HepG2 (cell line): ENCODE data around the gene SMYD2. TPM values are rescaled to one million over a fixed set of nuclear protein-coding genes. Genes with fewer than 3 reads are reported as not detected.

ENCODE experiments used
- CBFB ChIP-seq: sonication (generic); formaldehyde crosslinking; IDR thresholded peaks from 2 replicates; pipeline ENCODE4 v1.4.0; 2020; ENCODE audit warnings: missing genetic modification reagents
- FOXK1 ChIP-seq: sonication (generic); formaldehyde crosslinking; IDR thresholded peaks from 2 replicates; pipeline ENCODE4 v1.4.0; 2020; ENCODE audit warnings: low read depth, missing genetic modification reagents, borderline replicate concordance
- MXD3 ChIP-seq: IDR thresholded peaks from 2 replicates; pipeline ENCODE4 v1.6.1; 2016; ENCODE audit warnings: mild to moderate bottlenecking, missing biosample characterization, missing genetic modification reagents
- NRL ChIP-seq: sonication (generic); formaldehyde crosslinking; IDR thresholded peaks from 2 replicates; pipeline ENCODE4 v1.5.0; 2020; ENCODE audit warnings: missing genetic modification reagents, mild to moderate bottlenecking, moderate library complexity, borderline replicate concordance
- PAX8 ChIP-seq: sonication (generic); formaldehyde crosslinking; IDR thresholded peaks from 2 replicates; pipeline ENCODE4 v1.8.0; 2022; ENCODE audit warnings: mild to moderate bottlenecking, missing genetic modification reagents, borderline replicate concordance
- POGK ChIP-seq: sonication (generic); formaldehyde crosslinking; conservative IDR thresholded peaks from 2 replicates; pipeline ENCODE4 v1.8.0; 2022; ENCODE audit warnings: mild to moderate bottlenecking, moderate library complexity, missing genetic modification reagents
- SALL1 ChIP-seq: sonication (generic); formaldehyde crosslinking; IDR thresholded peaks from 2 replicates; pipeline ENCODE4 v1.8.0; 2022; ENCODE audit warnings: mild to moderate bottlenecking, missing genetic modification reagents
- SIX4 ChIP-seq: sonication (generic); formaldehyde crosslinking; IDR thresholded peaks from 2 replicates; pipeline ENCODE4 v1.4.0; 2020; ENCODE audit warnings: missing genetic modification reagents
- ZFP62 ChIP-seq: sonication (generic); formaldehyde crosslinking; IDR thresholded peaks from 2 replicates; pipeline ENCODE4 v1.4.0; 2020; ENCODE audit warnings: missing genetic modification reagents
- ZNF234 ChIP-seq: sonication (generic); formaldehyde crosslinking; conservative IDR thresholded peaks from 2 replicates; pipeline ENCODE4 v1.5.1; 2020; ENCODE audit warnings: mild to moderate bottlenecking, missing genetic modification reagents
- ZNF343 ChIP-seq: sonication (generic); formaldehyde crosslinking; IDR thresholded peaks from 2 replicates; pipeline ENCODE4 v1.4.0; 2020; ENCODE audit warnings: mild to moderate bottlenecking, missing genetic modification reagents
- ZNF460 ChIP-seq: sonication (generic); formaldehyde crosslinking; IDR thresholded peaks from 2 replicates; pipeline ENCODE4 v1.5.1; 2020; ENCODE audit warnings: missing genetic modification reagents, mild to moderate bottlenecking, borderline replicate concordance
- ZNF547 ChIP-seq: sonication (generic); formaldehyde crosslinking; IDR thresholded peaks from 2 replicates; pipeline ENCODE4 v1.5.1; 2020; ENCODE audit warnings: mild to moderate bottlenecking, missing genetic modification reagents
- ZNF563 ChIP-seq: sonication (generic); formaldehyde crosslinking; IDR thresholded peaks from 2 replicates; pipeline ENCODE4 v1.8.0; 2022; ENCODE audit warnings: mild to moderate bottlenecking, moderate library complexity, missing genetic modification reagents
- ZNF607 ChIP-seq: sonication (generic); formaldehyde crosslinking; IDR thresholded peaks from 2 replicates; pipeline ENCODE4 v1.5.1; 2020; ENCODE audit warnings: missing genetic modification reagents, mild to moderate bottlenecking, borderline replicate concordance
- ZNF678 ChIP-seq: sonication (generic); formaldehyde crosslinking; IDR thresholded peaks from 2 replicates; pipeline ENCODE4 v1.4.0; 2020; ENCODE audit warnings: mild to moderate bottlenecking, missing genetic modification reagents
- ZNF7 ChIP-seq: IDR thresholded peaks from 2 replicates; pipeline ENCODE4 v1.6.1; 2016; ENCODE audit warnings: missing biosample characterization, missing genetic modification reagents
- ZNF781 ChIP-seq: sonication (generic); formaldehyde crosslinking; IDR thresholded peaks from 2 replicates; pipeline ENCODE4 v1.5.1; 2020; ENCODE audit warnings: borderline replicate concordance, mild to moderate bottlenecking, missing genetic modification reagents; ENCODE audit errors: not compliant biosample characterization
- polyA plus RNA-seq, 8 experiments: library from polyadenylated mRNA; depleted of rRNA in 3 of 8; stranded (reverse) in 7 of 8; unstranded in 1 of 8; fragments of >200 nt; fragmentation: Illumina TruSeq in 4 of 8; extraction: Trizol in 4 of 8; gene quantifications; 2 replicates each; pipeline versions ENCODE4 v1.2.1 to v1.2.3, GENCODE V29; 2011 to 2016; ENCODE audit warnings: low read depth in 4 of 8, missing spikeins in 1 of 8, mixed read lengths in 1 of 8; ENCODE audit not compliant: insufficient read depth in 1 of 8
- total RNA-seq, 5 experiments: library from RNA; depleted of rRNA; stranded (reverse); fragments of >200 nt; fragmentation: Illumina TruSeq; extraction: Trizol; gene quantifications; 2 replicates each; pipeline ENCODE4 v1.2.3, GENCODE V29; 2016; ENCODE audit warnings: low read depth in 1 of 5
- TF ChIP-seq, protein P1 (sequence below): sonication (generic); formaldehyde crosslinking; IDR thresholded peaks from 2 replicates; pipeline ENCODE4 v1.4.0; 2020; ENCODE audit warnings: missing genetic modification reagents
- TF ChIP-seq, protein P2 (sequence below): sonication (generic); formaldehyde crosslinking; IDR thresholded peaks from 2 replicates; pipeline ENCODE4 v1.9.0; 2021; ENCODE audit warnings: missing genetic modification reagents, mild to moderate bottlenecking, borderline replicate concordance
- TF ChIP-seq, protein P3 (sequence below): sonication (generic); formaldehyde crosslinking; IDR thresholded peaks from 2 replicates; pipeline ENCODE4 v1.5.0; 2020; ENCODE audit warnings: missing genetic modification reagents
- TF ChIP-seq, protein P4 (sequence below): sonication (generic); formaldehyde crosslinking; IDR thresholded peaks from 2 replicates; pipeline ENCODE4 v1.5.0; 2020; ENCODE audit warnings: mild to moderate bottlenecking, missing genetic modification reagents

The SMYD2 gene
- total and polyA plus RNA-seq, 2 of the 13 experiments (the other 11 are each of a cell fraction or from before 2014, with no cell fraction given): 72.7 to 139 TPM

DNA sequence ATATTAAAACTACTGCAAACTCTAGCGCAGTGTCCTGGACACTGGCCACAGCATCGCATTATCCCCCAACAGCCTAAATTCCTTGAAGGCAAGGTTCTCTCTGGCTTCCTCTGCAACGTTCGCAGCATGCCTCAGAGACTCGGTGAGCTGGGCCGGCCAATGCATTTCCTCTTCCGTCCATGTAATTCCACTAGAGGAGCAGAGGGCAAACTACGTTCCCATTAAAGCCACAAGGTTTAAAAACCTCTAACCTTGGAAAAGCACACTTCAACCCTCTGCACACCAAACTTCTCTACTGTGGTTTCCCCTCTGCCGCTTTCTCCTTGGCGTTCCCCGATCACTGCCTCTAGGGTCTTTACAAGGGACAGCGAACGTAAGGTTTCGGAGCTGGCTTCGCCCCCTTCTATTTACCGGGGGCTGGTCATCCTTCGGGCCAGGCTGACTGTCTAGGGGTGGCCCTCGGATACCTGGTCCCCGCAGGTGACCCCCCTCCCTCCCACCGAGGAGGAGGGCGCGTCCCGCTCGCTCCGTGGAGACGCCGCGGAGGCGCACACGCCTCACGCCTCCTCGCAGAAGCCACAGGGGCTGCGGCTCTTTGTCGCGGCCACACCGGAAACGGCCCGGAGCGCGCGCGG is 456 bp upstream of the SMYD2 start (continued):
- TF ChIP-seq ZNF781 (CRISPR knock-in tag) (peak; percentile 22), FOXK1 (CRISPR knock-in tag) (no peak), ZNF547 (peak; percentile 37; the same call in 1 of the 2 replicates), ZNF607 (CRISPR knock-in tag) (no peak), ZFP62 (no peak), ZNF460 (no peak), PAX8 (CRISPR knock-in tag) (0 out of 2 replicates have a peak, but pooled peaks have one; percentile 41), NRL (no peak), ZNF678 (no peak), ZNF563 (CRISPR knock-in tag) (no peak), SIX4 (CRISPR knock-in tag) (no peak), POGK (CRISPR knock-in tag) (peak; percentile 79), ZNF234 (CRISPR knock-in tag) (no peak), SALL1 (CRISPR knock-in tag) (peak; percentile 61), CBFB (CRISPR knock-in tag) (no peak; the same call in 1 of the 2 replicates), ZNF7 (CRISPR knock-in tag) (no peak), ZNF343 (CRISPR knock-in tag) (no peak; the same call in 1 of the 2 replicates), MXD3 (CRISPR knock-in tag) (0 out of 2 replicates have a peak, but pooled peaks have one; percentile 49)
- TF ChIP-seq, protein P1, sequence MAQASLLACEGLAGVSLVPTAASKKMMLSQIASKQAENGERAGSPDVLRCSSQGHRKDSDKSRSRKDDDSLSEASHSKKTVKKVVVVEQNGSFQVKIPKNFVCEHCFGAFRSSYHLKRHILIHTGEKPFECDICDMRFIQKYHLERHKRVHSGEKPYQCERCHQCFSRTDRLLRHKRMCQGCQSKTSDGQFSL: no peak
- TF ChIP-seq, protein P2, sequence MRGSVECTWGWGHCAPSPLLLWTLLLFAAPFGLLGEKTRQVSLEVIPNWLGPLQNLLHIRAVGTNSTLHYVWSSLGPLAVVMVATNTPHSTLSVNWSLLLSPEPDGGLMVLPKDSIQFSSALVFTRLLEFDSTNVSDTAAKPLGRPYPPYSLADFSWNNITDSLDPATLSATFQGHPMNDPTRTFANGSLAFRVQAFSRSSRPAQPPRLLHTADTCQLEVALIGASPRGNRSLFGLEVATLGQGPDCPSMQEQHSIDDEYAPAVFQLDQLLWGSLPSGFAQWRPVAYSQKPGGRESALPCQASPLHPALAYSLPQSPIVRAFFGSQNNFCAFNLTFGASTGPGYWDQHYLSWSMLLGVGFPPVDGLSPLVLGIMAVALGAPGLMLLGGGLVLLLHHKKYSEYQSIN: no peak
- TF ChIP-seq, protein P3, sequence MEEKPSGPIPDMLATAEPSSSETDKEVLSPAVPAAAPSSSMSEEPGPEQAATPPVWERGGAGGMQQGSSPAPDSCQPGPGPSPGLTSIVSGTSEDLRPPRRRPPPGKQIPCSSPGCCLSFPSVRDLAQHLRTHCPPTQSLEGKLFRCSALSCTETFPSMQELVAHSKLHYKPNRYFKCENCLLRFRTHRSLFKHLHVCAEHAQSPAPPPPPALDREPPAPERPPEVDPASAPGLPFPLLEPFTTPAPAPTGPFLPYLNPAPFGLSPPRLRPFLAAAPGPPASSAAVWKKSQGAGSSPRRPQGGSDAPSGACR (CRISPR knock-in tag): no peak
- TF ChIP-seq, protein P4, sequence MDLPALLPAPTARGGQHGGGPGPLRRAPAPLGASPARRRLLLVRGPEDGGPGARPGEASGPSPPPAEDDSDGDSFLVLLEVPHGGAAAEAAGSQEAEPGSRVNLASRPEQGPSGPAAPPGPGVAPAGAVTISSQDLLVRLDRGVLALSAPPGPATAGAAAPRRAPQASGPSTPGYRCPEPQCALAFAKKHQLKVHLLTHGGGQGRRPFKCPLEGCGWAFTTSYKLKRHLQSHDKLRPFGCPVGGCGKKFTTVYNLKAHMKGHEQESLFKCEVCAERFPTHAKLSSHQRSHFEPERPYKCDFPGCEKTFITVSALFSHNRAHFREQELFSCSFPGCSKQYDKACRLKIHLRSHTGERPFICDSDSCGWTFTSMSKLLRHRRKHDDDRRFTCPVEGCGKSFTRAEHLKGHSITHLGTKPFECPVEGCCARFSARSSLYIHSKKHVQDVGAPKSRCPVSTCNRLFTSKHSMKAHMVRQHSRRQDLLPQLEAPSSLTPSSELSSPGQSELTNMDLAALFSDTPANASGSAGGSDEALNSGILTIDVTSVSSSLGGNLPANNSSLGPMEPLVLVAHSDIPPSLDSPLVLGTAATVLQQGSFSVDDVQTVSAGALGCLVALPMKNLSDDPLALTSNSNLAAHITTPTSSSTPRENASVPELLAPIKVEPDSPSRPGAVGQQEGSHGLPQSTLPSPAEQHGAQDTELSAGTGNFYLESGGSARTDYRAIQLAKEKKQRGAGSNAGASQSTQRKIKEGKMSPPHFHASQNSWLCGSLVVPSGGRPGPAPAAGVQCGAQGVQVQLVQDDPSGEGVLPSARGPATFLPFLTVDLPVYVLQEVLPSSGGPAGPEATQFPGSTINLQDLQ (CRISPR knock-in tag): no peak; the same call in 1 of the 2 replicates
